Left lung (tissue), 10 donors: ENCODE results near the gene IGF1R. TPM values are rescaled to one million over a fixed set of nuclear protein-coding genes. Genes with fewer than 3 reads are reported as not detected.

Experiments
- ATAC-seq: fragments of 200-7000 bp; cut with Tn5 transposase; one replicate; pipeline ENCODE4 v1.9.1; 2020; ENCODE audit warnings: moderate library complexity
- DNase-seq, 4 donors: peaks; one replicate each; pipeline ENCODE4 v3.0.0-alpha.2; 2013 to 2020
- H3K27ac ChIP-seq, 2 donors: fragments of 200-600 bp; sonication (generic) in 1 of 2; one replicate each; pipeline versions ENCODE4 v1.5.0 to v1.8.0; 2020 to 2021
- H3K27me3 ChIP-seq, 2 donors: fragments of 200-600 bp; sonication (generic) in 1 of 2; one replicate each; pipeline versions ENCODE4 v1.5.0 to v1.8.0; 2020 to 2021
- H3K36me3 ChIP-seq, 2 donors: fragments of 200-600 bp; sonication (generic) in 1 of 2; one replicate each; pipeline versions ENCODE4 v1.5.0 to v1.8.0; 2020 to 2021
- H3K4me1 ChIP-seq, 2 donors: fragments of 200-600 bp; one replicate each; pipeline ENCODE4 v1.8.0; 2021
- H3K4me3 ChIP-seq, 2 donors: fragments of 200-600 bp; sonication (generic) in 1 of 2; one replicate each; pipeline versions ENCODE4 v1.5.0 to v1.8.0; 2020 to 2021; ENCODE audit warnings: mild to moderate bottlenecking in 1 of 2
- H3K9me3 ChIP-seq, 2 donors: fragments of 200-600 bp; sonication (generic) in 1 of 2; one replicate each; pipeline versions ENCODE4 v1.5.0 to v1.8.0; 2020 to 2021
- CTCF ChIP-seq, 2 donors: fragments of 200-600 bp; sonication (generic) in 1 of 2; IDR thresholded peaks; one replicate each; pipeline versions ENCODE4 v1.5.0 to v1.8.0; 2021; ENCODE audit warnings: antibody characterized with exemption in 2 of 2
- intact Hi-C, 2 donors: fragments of 100-400 bp; cut with DNase I; formaldehyde crosslinking; loops; one replicate each; pipeline versions ENCODE4 v1.11.2 to v1.14.2; 2022
- polyA plus RNA-seq, 6 donors: library from polyadenylated mRNA; unstranded; fragments of 120-200 nt; gene quantifications; one replicate each; pipeline ENCODE4 v1.2.1, GENCODE V29; 2013; ENCODE audit not compliant: insufficient read length in 6 of 6
- total RNA-seq, 2 donors: library from RNA; stranded (reverse); fragmentation: NEBNext Ultra II Directional; extraction: Animal tissue kit (Norgen Biotek cat#: 25700); gene quantifications; one replicate each; pipeline ENCODE4 v1.2.1, GENCODE V29; 2021
- donor health status: DM: no; HTN: yes; CAD: no.
- donor health status: DM: no; HTN: no; CAD: no.

The IGF1R gene
- total and polyA plus RNA-seq, 8 donors, result 32.0 to 41.0 (median 37.0) TPM

GRCh38 chr15:98703126-98703685 lies 54.9 kb downstream of the IGF1R start:
- ATAC-seq (no peak), DNase-seq (no peak)
- H3K4me3 ChIP-seq, result no peak overlapping the region
- intact Hi-C loops, result no loop called here
- no peaks in the 10 kb centered on the region for H3K9me3 ChIP-seq
- H3K36me3 ChIP-seq, result peaks cover 0 to 8% of the 10 kb centered on the region in 2 donors
- H3K4me1 ChIP-seq, result peaks cover 8 to 26% of the 10 kb centered on the region in 2 donors
- no peak overlapping the region for H3K27ac ChIP-seq
- H3K27me3 ChIP-seq, result no peaks in the 10 kb centered on the region
- no peak for TF ChIP-seq CTCF (IDR thresholded peaks at IDR 0.05)

- H3K4me1 ChIP-seq, result peaks cover 8 to 26% of the 10 kb centered on the region in 2 donors
- H3K36me3 ChIP-seq, result peaks cover 0 to 11% of the 10 kb centered on the region in 2 donors
- H3K9me3 ChIP-seq, result no peaks in the 10 kb centered on the region
- H3K27ac ChIP-seq, result no peak overlapping the region
- no peaks in the 10 kb centered on the region for H3K27me3 ChIP-seq
- TF ChIP-seq CTCF (IDR thresholded peaks at IDR 0.05), result no peak
- H3K4me3 ChIP-seq, result no peak overlapping the region
- DNase-seq (no peak), ATAC-seq (no peak)
- intact Hi-C loops, result no loop called here
These were observed 56.7 kb downstream of the IGF1R start for GRCh38 chr15:98705070-98705469.

- peaks cover 0 to 11% of the 10 kb centered on the region in 2 donors for H3K36me3 ChIP-seq
- TF ChIP-seq CTCF (IDR thresholded peaks at IDR 0.05), result no peak
- no peak overlapping the region for H3K27ac ChIP-seq
- DNase-seq, result no peak
- no peak for ATAC-seq
- peaks cover 8 to 29% of the 10 kb centered on the region in 2 donors for H3K4me1 ChIP-seq
- no peaks in the 10 kb centered on the region for H3K9me3 ChIP-seq
- intact Hi-C loops, result no loop called here
- H3K4me3 ChIP-seq, result no peak overlapping the region
- no peaks in the 10 kb centered on the region for H3K27me3 ChIP-seq
These were observed 58.0 kb downstream of the IGF1R start for GRCh38 chr15:98706387-98706786.

GRCh38 chr15:98706986-98707385 lies 58.6 kb downstream of the IGF1R start:
- no peak for TF ChIP-seq CTCF (IDR thresholded peaks at IDR 0.05)
- no peak for ATAC-seq
- Histone ChIP-seq H3K9me3 (no peaks in the 10 kb centered on the region), H3K36me3 (peaks cover 0 to 11% of the 10 kb centered on the region in 2 donors), H3K27ac (no peak overlapping the region), H3K4me1 (peaks cover 8 to 29% of the 10 kb centered on the region in 2 donors), H3K27me3 (no peaks in the 10 kb centered on the region), H3K4me3 (no peak overlapping the region)
- intact Hi-C loops, result no loop called here
- DNase-seq, result no peak

- no peak for DNase-seq
- intact Hi-C loops, result no loop called here
- Histone ChIP-seq H3K9me3 (no peaks in the 10 kb centered on the region), H3K27ac (no peak overlapping the region), H3K4me1 (peaks cover 5 to 25% of the 10 kb centered on the region in 2 donors), H3K27me3 (no peaks in the 10 kb centered on the region), H3K4me3 (no peak overlapping the region), H3K36me3 (peaks cover 0 to 11% of the 10 kb centered on the region in 2 donors)
- no peak for ATAC-seq
- no peak for TF ChIP-seq CTCF (IDR thresholded peaks at IDR 0.05)
These were observed 59.8 kb downstream of the IGF1R start for GRCh38 chr15:98708037-98708590.
